ENCODE data around the gene GBA2. TPM values are rescaled to one million over a fixed set of nuclear protein-coding genes. Genes with fewer than 3 reads are reported as not detected.

The GBA2 gene
- total and polyA plus RNA-seq, 2 experiments from 2014 or later, result 32.1 to 80.1 TPM

- no peak for DNase-seq (ENCODE audit: low spot score)
- Mint-ChIP-seq H3K9me3 (no peaks in the 10 kb centered on the region; the same call in 1 of the 3 replicates), H3K4me1 (peaks cover 33% of the 10 kb centered on the region), H3K27me3 (ENCODE audit: insufficient read depth, low read depth, poor library complexity) (peaks cover 3% of the 10 kb centered on the region), H3K27ac (peak overlapping the region; percentile 93; the same call in 1 of the 2 replicates), H3K4me3 (peak overlapping the region; percentile 95), H3K36me3 (ENCODE audit: low read depth) (peaks cover 49% of the 10 kb centered on the region)
- Histone ChIP-seq H3K4me2 (peak overlapping the region; percentile 96), H3K79me2 (replicated peaks; ENCODE audit: insufficient read depth) (peaks cover 22% of the 10 kb centered on the region), H3K4me1 (ENCODE audit: insufficient read depth) (peaks cover 17% of the 10 kb centered on the region; the same call in 1 of the 2 replicates), H3K27ac (ENCODE audit: low read depth) (no peak overlapping the region), H4K20me1 (replicated peaks; ENCODE audit: insufficient read depth) (peaks cover 6% of the 10 kb centered on the region; the same call in 1 of the 2 replicates), H3K27me3 (ENCODE audit: insufficient read depth) (no peaks in the 10 kb centered on the region), H2AFZ (0 out of 2 replicates have a peak overlapping the region, but pooled peaks have one; percentile 32), H3F3A (replicated peaks; ENCODE audit: low read depth) (peaks cover 7% of the 10 kb centered on the region; the same call in 1 of the 2 replicates), H3K4me3 (peak overlapping the region; percentile 94), H3K36me3 (ENCODE audit: insufficient read depth) (peaks cover 21% of the 10 kb centered on the region), H3K9me2 (ENCODE audit: insufficient read depth) (no peaks in the 10 kb centered on the region)
- TF ChIP-seq POLR2AphosphoS5 (IDR thresholded peaks at IDR 0.05; ENCODE audit: low read depth) (no peak), STAT1 (IDR thresholded peaks at IDR 0.05; ENCODE audit: unreplicated experiment) (no peak), CREB1 (CRISPR knock-in tag; IDR thresholded peaks at IDR 0.05; ENCODE audit: low read depth) (no peak), NANOG (IDR thresholded peaks at IDR 0.05; ENCODE audit: borderline replicate concordance) (no peak), ZNF114 (CRISPR knock-in tag; IDR thresholded peaks at IDR 0.05) (no peak), ETS1 (IDR thresholded peaks at IDR 0.05) (no peak), EZH2 (IDR thresholded peaks at IDR 0.05; ENCODE audit: low read depth, unreplicated experiment) (no peak), JUNB (IDR thresholded peaks at IDR 0.05; ENCODE audit: unreplicated experiment) (no peak)
- TF ChIP-seq, protein P1, sequence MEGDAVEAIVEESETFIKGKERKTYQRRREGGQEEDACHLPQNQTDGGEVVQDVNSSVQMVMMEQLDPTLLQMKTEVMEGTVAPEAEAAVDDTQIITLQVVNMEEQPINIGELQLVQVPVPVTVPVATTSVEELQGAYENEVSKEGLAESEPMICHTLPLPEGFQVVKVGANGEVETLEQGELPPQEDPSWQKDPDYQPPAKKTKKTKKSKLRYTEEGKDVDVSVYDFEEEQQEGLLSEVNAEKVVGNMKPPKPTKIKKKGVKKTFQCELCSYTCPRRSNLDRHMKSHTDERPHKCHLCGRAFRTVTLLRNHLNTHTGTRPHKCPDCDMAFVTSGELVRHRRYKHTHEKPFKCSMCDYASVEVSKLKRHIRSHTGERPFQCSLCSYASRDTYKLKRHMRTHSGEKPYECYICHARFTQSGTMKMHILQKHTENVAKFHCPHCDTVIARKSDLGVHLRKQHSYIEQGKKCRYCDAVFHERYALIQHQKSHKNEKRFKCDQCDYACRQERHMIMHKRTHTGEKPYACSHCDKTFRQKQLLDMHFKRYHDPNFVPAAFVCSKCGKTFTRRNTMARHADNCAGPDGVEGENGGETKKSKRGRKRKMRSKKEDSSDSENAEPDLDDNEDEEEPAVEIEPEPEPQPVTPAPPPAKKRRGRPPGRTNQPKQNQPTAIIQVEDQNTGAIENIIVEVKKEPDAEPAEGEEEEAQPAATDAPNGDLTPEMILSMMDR (conservative IDR thresholded peaks at IDR 0.05; ENCODE audit: low read depth in 2 of 2), result no peak
- TF ChIP-seq, protein P2, sequence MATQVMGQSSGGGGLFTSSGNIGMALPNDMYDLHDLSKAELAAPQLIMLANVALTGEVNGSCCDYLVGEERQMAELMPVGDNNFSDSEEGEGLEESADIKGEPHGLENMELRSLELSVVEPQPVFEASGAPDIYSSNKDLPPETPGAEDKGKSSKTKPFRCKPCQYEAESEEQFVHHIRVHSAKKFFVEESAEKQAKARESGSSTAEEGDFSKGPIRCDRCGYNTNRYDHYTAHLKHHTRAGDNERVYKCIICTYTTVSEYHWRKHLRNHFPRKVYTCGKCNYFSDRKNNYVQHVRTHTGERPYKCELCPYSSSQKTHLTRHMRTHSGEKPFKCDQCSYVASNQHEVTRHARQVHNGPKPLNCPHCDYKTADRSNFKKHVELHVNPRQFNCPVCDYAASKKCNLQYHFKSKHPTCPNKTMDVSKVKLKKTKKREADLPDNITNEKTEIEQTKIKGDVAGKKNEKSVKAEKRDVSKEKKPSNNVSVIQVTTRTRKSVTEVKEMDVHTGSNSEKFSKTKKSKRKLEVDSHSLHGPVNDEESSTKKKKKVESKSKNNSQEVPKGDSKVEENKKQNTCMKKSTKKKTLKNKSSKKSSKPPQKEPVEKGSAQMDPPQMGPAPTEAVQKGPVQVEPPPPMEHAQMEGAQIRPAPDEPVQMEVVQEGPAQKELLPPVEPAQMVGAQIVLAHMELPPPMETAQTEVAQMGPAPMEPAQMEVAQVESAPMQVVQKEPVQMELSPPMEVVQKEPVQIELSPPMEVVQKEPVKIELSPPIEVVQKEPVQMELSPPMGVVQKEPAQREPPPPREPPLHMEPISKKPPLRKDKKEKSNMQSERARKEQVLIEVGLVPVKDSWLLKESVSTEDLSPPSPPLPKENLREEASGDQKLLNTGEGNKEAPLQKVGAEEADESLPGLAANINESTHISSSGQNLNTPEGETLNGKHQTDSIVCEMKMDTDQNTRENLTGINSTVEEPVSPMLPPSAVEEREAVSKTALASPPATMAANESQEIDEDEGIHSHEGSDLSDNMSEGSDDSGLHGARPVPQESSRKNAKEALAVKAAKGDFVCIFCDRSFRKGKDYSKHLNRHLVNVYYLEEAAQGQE (IDR thresholded peaks at IDR 0.05; ENCODE audit: unreplicated experiment), result no peak
- TF ChIP-seq, protein P3, sequence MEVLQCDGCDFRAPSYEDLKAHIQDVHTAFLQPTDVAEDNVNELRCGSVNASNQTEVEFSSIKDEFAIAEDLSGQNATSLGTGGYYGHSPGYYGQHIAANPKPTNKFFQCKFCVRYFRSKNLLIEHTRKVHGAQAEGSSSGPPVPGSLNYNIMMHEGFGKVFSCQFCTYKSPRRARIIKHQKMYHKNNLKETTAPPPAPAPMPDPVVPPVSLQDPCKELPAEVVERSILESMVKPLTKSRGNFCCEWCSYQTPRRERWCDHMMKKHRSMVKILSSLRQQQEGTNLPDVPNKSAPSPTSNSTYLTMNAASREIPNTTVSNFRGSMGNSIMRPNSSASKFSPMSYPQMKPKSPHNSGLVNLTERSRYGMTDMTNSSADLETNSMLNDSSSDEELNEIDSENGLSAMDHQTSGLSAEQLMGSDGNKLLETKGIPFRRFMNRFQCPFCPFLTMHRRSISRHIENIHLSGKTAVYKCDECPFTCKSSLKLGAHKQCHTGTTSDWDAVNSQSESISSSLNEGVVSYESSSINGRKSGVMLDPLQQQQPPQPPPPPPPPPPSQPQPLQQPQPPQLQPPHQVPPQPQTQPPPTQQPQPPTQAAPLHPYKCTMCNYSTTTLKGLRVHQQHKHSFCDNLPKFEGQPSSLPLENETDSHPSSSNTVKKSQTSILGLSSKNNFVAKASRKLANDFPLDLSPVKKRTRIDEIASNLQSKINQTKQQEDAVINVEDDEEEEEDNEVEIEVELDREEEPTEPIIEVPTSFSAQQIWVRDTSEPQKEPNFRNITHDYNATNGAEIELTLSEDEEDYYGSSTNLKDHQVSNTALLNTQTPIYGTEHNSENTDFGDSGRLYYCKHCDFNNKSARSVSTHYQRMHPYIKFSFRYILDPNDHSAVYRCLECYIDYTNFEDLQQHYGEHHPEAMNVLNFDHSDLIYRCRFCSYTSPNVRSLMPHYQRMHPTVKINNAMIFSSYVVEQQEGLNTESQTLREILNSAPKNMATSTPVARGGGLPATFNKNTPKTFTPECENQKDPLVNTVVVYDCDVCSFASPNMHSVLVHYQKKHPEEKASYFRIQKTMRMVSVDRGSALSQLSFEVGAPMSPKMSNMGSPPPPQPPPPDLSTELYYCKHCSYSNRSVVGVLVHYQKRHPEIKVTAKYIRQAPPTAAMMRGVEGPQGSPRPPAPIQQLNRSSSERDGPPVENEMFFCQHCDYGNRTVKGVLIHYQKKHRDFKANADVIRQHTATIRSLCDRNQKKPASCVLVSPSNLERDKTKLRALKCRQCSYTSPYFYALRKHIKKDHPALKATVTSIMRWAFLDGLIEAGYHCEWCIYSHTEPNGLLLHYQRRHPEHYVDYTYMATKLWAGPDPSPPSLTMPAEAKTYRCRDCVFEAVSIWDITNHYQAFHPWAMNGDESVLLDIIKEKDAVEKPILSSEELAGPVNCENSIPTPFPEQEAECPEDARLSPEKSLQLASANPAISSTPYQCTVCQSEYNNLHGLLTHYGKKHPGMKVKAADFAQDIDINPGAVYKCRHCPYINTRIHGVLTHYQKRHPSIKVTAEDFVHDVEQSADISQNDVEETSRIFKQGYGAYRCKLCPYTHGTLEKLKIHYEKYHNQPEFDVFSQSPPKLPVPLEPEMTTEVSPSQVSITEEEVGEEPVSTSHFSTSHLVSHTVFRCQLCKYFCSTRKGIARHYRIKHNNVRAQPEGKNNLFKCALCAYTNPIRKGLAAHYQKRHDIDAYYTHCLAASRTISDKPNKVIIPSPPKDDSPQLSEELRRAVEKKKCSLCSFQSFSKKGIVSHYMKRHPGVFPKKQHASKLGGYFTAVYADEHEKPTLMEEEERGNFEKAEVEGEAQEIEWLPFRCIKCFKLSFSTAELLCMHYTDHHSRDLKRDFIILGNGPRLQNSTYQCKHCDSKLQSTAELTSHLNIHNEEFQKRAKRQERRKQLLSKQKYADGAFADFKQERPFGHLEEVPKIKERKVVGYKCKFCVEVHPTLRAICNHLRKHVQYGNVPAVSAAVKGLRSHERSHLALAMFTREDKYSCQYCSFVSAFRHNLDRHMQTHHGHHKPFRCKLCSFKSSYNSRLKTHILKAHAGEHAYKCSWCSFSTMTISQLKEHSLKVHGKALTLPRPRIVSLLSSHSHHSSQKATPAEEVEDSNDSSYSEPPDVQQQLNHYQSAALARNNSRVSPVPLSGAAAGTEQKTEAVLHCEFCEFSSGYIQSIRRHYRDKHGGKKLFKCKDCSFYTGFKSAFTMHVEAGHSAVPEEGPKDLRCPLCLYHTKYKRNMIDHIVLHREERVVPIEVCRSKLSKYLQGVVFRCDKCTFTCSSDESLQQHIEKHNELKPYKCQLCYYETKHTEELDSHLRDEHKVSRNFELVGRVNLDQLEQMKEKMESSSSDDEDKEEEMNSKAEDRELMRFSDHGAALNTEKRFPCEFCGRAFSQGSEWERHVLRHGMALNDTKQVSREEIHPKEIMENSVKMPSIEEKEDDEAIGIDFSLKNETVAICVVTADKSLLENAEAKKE (CRISPR knock-in tag; IDR thresholded peaks at IDR 0.05), result no peak
- ATAC-seq, result no peak
Observed at GRCh38 chr9:35688558-35689541, 60.2 kb downstream of the GBA2 start.

Measured in GM23338 (cell line).